GM13976 (cell line): Measurements from ENCODE around the gene DCDC1.

ENCODE experiments used
- DNase-seq: peaks from one replicate; pipeline ENCODE4 v3.0.0; 2012; ENCODE audit warnings: low spot score
- CTCF ChIP-seq: IDR thresholded peaks from 2 replicates; pipeline ENCODE4 v1.5.1; 2012; ENCODE audit warnings: borderline replicate concordance, mild to moderate bottlenecking; ENCODE audit not compliant: insufficient read depth; ENCODE audit errors: extremely low read depth, missing control alignments, control extremely low read depth
- in situ Hi-C: fragments of 300-500 bp; cut with MboI; formaldehyde crosslinking; loops from one replicate; pipeline ENCODE4 v1.12.0; 2022; ENCODE audit warnings: low sequenced_read_pairs, mixed read lengths, inconsistent platforms; ENCODE audit not compliant: unreplicated experiment

The DCDC1 gene

GRCh38 chr11:31369348-31370329, at the start of gene DCDC1, which contains the start of gene DNAJC24:
Gene DCDC1 (minus strand): TSS chr11:31369739. CDS start chr11:31328280, 41,459 bp downstream.
Gene DNAJC24 (plus strand): TSS chr11:31369860. CDS start chr11:31370749, 889 bp downstream.
- in situ Hi-C loops = loop anchor here (10.0 kb wide), 1 partner anchor 435 kb away; no protein-coding TSS in a partner anchor
- peak; percentile 81 for DNase-seq
- TF ChIP-seq CTCF = no peak

- DNase-seq = no peak
- no peak for TF ChIP-seq CTCF
- in situ Hi-C loops = no loop called here
Observed at GRCh38 chr11:31419138-31419537, 49.6 kb upstream of the DCDC1 start.

GRCh38 chr11:31417816-31418215, 48.3 kb upstream of the DCDC1 start:
- in situ Hi-C loops = no loop called here
- no peak for DNase-seq
- TF ChIP-seq CTCF = no peak

- in situ Hi-C loops = no loop called here
- TF ChIP-seq CTCF = no peak
- DNase-seq = no peak
Observed at GRCh38 chr11:31417357-31417756, 47.8 kb upstream of the DCDC1 start.

- no peak for TF ChIP-seq CTCF
- in situ Hi-C loops = no loop called here
- no peak for DNase-seq
Observed at GRCh38 chr11:31415435-31415834, 45.9 kb upstream of the DCDC1 start.

GRCh38 chr11:31414338-31414737, 44.8 kb upstream of the DCDC1 start:
- in situ Hi-C loops = no loop called here
- no peak for TF ChIP-seq CTCF
- DNase-seq = no peak
